NT2/D1 (cell line): ENCODE measurements around the gene ZNF502.

Source experiments
- YY1 ChIP-seq: IDR thresholded peaks from 2 replicates; pipeline ENCODE4 v1.6.1; 2011; ENCODE audit not compliant: insufficient read length, insufficient read depth
- ZNF274 ChIP-seq: IDR thresholded peaks from 2 replicates; pipeline ENCODE4 v1.6.1; 2011; ENCODE audit warnings: mild to moderate bottlenecking, low read depth, low read length

- TF ChIP-seq ZNF274 (peak; percentile 76), YY1 (no peak)
Measured at GRCh38 chr3:44722103-44722401, 9.6 kb downstream of the ZNF502 start.
